GM18519 (cell line): ENCODE data around the gene LACTB.

Experiments
- ATAC-seq: cut with Tn5 transposase; IDR thresholded peaks from one replicate; pipeline ENCODE4 v1.9.1; 2021; ENCODE audit warnings: mild to moderate bottlenecking, moderate library complexity; ENCODE audit not compliant: unreplicated experiment, low FRiP score

LACTB gene

DNA sequence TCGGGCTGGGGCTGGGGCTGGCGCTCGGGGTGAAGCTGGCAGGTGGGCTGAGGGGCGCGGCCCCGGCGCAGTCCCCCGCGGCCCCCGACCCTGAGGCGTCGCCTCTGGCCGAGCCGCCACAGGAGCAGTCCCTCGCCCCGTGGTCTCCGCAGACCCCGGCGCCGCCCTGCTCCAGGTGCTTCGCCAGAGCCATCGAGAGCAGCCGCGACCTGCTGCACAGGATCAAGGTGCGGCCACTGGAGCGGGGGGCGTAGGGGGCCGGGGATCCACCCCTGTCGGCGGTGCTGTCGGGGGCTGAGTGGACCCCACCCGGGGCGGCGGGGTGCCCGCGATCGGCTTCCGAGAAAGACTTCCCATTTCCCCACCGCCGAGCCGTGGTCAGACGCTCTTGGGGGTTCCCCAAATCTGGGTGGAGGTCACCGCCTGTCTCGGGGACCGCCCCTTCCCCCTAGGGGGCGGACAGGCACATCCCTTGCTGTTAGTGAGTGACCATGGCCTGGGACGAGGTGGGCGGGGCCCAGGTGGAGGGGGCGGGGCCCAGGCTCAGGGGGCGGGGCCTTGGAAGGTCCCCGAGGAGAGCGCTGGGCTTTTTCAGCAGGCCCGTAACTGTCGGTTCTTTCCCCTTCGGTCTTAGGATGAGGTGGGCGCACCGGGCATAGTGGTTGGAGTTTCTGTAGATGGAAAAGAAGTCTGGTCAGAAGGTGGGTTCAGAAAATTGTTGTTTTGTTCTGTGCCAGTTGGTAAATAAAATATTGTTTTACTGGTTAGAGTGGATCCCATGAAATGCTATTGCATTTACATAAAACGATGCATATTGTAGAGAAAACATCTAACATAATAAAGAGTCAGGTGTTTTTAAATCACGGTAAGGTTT lies 578 bp downstream of the LACTB start:
- peak; percentile 58 for ATAC-seq

DNA sequence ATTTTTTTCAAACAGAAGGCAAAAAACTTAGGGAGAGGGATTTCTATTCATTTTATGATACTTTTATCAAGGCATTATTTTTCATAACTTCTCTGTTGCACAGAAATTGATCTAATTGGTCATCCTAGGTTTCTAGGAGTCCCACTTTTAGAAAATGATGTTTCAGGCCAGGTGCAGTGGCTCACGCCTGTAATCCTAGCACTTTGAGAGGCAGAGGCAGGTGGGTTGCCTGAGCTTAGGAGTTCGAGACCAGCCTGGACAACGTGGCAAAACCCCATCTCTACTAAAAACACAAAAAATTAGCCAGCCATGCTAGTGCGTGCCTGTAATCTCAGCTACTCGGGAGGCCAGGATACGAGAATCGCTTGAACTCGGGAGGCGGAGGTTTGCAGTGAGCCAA lies 2.8 kb downstream of the LACTB start:
- ATAC-seq = no peak

DNA sequence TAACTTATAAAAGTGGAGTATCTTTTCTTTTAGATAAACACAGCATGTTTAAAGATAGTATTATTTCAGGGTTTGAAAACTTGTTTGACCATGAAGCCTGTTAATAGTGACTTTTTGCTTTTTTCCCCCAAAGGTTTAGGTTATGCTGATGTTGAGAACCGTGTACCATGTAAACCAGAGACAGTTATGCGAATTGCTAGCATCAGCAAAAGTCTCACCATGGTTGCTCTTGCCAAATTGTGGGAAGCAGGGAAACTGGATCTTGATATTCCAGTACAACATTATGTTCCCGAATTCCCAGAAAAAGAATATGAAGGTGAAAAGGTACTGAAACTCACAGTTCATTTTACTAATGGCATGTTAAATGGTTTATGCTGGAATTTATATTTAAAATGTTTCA lies 5.1 kb downstream of the LACTB start:
- no peak for ATAC-seq

DNA sequence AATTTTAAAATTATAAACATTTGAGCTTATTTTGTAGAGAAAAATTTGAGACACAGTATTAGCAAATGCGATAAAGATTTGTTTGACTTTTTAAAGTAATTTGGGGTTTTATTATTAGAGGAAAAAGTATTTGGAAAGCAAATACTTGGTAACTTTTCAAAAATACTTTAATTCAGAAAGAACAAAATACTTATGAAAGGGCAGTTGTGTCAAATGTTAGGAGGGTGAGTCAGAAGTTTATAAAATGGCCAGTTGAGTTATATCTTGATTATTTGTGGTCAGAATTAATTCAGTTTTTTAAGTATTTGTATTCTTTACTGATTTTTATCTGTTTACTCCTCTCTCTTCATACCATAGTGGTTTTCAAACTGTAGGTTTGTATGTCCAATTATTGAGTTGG lies 12.1 kb downstream of the LACTB start:
- ATAC-seq = no peak

DNA sequence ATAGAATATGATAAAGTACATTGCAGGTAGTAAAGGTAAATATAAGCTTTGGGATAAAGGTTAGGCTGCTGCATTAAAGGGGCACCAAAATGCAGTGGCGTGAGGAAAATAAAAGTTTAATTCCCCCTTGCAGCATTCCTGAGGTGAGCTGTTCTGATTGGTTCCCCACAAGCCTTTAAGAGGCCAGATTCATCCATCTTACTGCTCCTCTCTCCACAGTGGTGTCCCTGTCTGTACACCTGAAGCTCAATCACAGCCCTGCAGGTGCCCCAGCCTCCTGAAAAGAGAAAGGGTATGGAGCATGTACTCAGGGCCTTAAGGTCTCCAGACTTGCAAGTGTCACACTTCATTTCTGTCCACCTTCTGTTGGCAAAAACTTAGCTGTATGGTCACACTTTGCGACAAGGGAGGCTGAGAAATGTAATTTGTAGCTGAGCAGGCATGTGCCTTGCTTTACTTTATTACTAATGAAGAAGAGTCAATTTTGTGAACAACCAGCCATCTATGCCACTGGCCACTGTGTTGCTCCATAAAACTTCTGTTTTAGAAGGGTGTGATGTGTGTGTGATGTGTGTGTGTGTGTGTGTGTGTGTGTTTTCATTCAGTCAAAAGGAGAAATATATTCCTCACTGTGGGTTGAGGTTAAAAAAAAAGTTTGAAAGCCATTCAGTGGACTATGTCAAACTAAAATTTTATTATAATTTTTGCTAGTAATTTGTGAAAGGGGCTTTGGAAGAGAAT lies 12.8 kb downstream of the LACTB start:
- ATAC-seq = no peak

DNA sequence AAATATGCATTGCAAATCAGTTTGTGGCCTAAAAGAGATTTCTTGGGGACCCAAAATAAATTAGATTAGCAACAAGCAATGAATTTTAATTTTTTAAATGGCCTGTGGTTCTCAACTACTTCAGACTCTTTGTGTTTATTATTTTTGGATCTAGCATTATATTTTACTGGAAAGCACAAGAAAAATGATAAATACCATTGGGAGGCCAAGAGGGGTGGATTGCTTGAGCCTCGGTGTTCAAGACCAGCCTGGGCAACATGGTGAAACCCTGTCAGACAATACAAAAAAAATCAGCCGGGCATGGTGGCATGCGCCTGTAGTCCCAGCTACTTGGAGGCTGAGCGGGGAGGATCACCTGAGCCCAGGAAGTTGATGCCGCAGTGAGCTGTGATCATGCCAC lies 13.6 kb downstream of the LACTB start:
- no peak for ATAC-seq

DNA sequence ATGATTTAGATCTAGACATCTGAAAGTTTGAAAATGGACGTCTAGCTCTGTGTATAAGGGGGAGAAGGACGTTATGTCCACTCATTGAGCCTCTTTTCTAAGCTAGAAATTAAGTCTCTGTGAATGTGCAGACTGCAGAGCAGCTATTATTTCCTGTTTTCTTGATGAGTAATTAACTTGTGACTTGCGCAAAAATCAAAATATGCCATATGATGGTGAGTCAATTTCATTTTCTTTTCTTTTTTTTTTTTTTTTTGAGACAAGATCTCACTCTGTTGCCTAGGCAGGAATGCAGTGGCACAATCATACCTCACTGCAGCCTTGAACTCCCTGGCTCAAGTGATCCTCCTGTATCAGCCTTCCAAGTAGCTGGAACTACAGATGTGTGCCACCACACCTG lies 14.1 kb downstream of the LACTB start:
- ATAC-seq = no peak

DNA sequence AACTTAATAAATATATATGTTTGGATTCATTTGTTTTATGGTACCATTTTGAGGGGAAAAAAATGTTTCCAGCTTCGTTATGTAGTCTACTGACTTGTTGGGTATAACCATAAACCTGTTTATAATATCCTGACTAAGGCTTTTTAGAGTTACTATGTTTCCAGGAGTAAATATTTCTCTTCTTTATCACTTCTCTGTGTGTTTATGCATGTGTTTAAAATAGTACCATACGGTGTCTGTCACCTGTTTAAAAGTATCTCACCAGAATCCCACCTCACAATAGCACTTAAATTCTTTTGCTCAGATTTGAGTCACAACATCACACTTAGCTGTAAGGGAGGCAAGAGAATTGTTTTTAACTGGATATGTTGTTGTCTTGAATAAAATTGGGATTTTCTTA lies 15.1 kb downstream of the LACTB start:
- ATAC-seq = no peak

DNA sequence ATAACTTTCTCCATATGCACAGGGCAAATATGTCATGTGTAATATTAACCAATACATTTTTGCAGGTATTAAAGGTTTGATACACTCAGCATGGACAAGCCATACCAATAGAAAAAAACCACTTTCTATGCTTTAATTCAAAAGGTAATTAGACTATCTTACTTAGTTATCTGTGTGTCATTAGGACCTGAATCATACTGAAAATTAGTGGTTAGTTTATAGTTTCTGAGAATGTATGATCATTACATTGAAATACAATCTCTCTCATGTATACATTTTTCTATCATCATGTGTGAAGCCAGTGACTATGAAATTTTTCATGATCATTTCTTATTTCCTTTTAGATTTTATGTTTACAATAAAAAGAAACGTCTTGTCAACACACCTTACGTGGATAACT lies 19.3 kb downstream of the LACTB start:
- no peak for ATAC-seq

DNA sequence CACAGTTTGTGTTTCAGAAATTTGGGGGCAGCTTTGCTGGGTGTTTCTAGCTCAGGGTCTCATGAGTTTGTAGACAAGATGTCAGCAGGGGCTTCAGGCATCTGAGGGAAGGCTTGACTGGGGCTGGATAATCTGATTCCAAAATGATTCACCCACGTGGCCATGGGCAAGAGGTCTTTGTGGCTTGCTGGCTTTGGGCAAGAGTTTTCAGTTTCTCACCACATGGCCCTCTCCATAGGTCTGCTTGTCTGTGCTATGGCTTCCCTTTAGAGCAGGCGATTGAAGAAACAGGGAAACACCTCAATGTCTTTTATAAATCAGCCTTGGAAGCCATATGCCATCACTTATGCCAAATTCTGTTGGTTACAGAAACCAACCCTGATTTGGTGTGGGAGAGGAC lies 23.8 kb downstream of the LACTB start:
- no peak for ATAC-seq

DNA sequence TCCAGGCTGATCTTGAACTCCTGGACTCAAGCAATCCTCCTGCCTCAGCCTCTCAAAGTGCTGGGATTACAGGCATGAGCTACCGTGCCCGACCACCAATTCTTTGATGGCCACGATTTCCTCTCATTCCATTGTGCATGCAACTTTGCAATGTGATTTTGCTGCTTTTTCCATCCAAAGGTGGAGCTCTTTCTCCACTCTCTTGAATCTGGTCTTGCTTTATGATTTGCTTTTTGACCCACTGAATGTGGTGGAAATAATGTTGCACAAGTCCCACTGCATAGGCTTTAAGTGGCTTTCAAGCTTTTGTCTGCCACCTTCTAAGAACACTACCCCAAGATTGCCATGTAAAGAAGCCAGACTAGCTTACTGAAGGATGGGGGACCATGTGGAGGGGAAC lies 25.0 kb downstream of the LACTB start:
- no peak for ATAC-seq

DNA sequence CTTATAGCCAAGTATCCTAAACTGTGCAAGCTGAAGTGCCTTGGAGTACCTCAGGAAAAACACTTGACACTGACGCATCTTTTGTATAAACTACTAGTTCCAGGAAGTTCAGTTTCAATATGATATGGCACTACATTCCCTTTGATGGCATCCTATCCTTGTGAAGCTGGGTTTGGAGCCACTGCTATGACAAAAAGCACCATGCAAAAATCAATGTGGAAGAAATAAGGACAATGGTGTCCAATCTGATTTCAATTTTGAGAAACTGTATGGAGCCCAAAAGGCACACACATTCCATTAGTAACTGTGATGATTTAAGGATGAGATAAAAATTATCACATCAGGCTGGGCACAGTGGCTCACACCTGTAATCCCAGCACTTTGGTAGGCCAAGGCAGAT lies 30.0 kb downstream of the LACTB start:
- no peak for ATAC-seq

DNA sequence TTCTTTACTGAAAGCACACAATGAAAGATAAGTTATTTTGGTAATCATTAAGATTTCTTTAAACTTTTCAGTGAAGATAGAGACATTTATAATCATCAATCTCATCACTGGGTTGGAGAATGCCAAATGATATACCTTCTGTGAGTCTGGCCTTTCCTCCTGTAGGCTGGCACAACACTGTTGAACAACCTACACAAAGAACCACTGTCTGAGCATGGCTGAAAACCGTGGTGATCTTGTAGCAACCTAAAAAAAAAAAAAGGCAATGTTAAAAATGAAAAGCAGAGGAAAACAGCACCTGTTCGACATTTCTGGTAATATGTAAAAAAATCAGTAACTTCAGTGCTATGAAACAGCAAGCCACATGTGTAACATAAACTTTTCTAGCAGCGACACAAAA lies 33.8 kb downstream of the LACTB start:
- ATAC-seq = no peak

DNA sequence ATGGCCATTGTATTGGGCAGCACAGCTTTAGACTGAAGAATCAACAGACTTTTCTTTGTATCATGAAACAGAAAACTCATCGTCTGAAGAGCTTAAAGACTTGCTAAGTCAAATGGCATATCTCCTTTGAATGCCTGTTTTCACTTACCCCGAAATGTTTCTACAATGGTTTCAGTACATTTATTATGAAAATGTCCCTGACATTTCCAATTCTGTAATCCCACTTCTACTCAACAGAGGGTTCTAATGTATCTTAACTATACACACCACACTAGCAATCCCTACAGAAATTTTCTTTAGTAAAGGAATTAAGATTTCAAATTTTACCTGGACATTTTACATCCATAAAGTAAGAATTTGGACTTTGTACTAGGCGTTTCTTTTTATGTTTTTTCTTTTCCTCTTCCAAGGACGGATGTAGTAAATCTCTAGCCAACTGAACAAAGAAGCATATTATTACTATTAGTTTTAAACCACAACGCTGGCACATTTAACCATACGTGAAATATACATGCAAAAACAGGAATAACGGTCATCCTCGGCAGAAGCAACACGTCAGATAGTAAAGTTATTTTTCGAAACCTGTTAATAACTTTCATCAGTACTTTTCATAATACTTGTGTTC lies 34.5 kb downstream of the LACTB start:
- ATAC-seq = no peak

DNA sequence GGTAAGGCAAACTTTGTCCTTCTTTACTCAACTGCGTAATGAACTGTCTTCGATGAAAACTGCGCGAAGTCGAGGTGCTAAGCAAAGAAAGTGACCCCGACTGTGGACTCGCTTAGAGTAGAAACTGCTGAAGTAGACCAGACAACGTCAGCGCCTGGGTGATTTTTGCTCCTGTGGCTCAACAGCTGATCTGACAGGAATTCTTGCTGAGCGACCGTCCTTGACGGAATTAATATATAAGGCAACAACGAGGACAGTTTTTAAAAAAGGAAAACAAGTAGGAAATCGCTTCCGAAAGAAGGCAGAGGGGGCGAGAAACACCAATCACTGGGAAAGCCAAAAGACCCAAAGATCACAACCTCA lies 35.1 kb downstream of the LACTB start:
- no peak for ATAC-seq

DNA sequence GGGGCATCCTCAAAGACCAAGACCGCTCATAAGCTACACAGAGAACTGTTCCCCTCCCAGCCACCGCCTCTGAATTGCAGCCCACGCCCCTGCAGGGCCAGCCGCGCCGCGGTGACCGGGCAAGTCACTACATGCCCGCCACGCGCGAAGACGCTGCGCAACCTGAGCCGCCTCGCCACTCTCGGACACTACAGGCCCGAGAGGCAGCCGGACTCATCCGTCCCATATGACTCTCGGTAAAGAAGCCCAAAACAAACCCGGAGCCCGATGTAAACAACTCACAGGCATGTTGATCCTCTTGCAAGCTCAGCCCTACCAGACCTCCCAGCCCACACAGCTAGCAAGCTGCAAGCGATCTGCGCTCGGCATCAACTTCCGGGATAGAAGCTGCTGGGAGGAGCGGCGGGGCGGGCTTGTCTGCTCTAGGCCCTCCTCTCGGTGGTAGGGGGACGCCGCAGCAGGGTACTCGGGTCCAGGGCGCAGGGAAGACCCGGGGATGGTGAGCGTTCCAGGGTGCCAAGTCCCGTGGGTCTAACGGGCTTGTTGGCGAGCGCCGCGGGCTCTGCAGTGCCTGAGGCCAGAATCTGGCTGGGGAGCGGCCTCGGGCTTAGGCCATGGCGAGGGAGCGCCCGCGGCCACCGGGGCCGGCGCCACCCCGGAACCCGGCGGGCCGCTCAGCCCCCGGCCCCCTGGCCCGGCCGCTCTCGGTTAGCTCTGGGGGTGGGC lies 35.6 kb downstream of the LACTB start, which contains the start of gene RPS27L:
Gene RPS27L (minus strand): TSS at position 360 of the 726 bp plus-strand sequence. CDS start 72 bp downstream, at position 288.
- peak; percentile 70 for ATAC-seq

DNA sequence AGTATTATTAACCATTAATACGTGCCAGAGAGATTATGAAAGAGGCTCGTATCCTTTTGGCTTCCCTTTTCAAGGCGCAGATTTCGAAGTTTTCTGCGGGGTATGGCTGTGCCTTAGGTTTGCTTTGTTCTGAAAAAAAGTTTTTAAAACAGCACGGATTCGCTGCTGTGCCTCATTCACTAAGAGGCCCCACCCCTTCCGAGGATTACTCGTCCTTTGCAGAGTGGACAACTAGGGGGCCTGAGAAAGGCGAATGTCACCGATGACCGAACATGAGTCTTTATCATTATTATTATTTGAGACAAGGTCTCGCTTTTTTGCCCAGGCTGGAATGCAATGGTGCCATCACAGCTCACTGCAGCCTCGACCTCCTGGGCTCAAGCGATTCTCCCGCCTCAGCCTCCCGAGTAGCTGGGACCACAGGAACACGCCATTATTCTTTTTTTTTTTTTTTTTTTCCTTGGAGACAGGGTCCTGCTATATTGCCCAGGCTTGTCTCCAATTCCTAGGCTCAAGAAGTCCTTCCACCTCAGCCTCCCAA lies 36.3 kb downstream of the LACTB start:
- no peak for ATAC-seq

DNA sequence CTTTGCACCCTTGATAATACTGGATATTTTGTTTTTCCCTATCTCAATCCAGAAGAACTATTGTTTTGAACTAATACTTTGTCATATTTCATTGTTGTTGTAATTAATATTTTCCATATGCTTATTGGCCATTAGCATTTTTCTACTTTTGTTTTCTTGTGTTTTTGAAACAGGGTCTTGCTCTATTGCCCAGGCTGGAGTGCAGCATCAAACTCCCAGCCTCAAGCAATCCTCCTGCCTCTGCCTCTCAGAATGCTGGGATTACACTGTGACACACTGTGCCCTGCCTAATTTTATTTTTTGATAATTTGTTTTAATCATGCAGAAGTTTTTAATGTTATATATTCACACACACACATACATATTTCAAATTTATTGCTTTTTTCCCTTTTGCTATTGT lies 39.0 kb downstream of the LACTB start:
- no peak for ATAC-seq

DNA sequence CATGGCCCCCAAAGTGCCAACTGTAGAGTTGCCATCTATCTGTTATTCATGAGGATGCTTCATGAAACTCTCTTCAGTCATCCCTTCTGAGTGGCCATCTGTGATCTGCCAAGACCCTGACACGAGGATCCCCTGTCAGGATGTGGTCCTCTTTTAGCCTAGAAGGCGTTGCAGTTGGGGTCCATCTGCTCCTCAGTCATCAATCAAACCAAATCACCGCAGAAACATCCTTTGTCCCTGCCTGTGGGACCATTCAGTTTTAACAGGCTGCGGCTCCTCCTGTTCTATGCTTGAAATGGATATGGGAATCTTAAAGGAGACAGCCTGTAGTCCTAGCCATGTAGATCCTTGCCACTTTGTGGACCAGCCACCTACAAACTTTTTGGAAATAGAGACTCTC lies 41.6 kb downstream of the LACTB start:
- no peak for ATAC-seq

DNA sequence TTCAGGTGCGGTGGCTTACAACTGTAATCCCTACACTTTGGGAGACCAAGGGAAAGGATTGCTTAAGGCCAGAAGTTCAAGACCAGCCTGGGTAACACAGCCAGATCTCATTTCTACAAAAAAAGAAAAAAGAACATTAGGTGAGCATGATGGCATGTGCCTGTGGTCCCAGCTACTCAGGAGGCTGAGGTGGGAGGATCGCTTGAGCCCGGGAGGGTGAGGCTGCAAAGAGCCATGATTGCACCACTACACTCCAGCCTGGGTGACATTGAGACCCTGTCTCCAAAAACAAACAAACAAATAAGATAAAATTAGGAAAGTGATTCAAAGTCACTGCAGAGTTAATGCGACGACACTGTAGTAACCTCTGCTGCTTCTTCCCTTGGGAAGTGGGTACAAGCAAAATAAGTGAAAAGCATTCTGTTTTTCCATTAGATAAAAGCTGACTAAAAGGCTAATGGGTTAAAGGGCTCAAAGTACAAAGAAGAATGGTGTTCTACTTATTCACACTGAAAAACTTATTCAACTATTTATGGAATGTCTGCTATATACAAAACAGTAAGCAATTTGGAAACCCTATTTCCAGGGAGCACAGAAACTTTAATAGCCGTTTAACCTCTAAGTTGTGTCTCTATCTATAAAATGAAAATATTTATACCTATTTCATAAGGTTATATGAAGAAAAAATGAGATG lies 43.7 kb downstream of the LACTB start:
- no peak for ATAC-seq
